ENCODE results near the gene CD320.

DNA sequence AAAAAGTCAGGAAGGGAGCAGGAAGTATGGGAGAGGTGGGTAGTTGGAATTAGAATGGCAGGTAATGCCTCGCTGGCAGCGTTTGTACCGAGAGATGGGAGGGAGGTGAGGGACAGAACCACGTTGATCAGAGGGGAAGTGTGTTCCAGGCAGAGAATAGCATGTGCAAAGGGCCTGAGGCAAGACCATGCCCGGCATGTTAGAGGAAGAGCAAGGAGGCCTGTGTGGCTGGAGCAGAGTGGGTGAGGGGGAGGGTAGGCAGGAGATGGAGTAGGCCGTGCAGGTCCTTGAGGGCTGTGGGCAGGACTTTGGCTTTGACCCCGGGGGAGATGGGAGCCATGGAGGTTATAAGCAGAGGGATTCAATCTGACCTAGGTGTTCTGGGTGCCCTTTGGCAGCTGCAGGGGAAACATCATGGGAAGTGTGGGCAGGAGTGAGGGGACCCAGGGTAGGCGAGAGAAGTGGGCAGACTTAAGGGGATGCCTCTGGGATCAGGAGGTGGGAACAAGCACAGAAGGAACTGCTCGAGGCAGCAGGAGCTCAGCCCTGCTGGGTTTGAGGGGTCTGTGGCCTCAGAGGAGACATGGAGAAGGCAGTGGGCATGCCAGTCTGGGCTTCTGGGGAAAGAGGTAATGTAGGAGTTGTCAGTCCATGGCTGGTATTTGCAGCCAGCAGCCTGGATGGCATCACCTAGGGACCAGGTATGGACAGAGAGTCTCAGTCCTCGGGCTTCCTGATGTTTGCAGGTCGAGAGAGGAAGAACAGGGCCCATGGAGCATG lies 48.8 kb downstream of the CD320 start:
- TF ChIP-seq, protein P1, sequence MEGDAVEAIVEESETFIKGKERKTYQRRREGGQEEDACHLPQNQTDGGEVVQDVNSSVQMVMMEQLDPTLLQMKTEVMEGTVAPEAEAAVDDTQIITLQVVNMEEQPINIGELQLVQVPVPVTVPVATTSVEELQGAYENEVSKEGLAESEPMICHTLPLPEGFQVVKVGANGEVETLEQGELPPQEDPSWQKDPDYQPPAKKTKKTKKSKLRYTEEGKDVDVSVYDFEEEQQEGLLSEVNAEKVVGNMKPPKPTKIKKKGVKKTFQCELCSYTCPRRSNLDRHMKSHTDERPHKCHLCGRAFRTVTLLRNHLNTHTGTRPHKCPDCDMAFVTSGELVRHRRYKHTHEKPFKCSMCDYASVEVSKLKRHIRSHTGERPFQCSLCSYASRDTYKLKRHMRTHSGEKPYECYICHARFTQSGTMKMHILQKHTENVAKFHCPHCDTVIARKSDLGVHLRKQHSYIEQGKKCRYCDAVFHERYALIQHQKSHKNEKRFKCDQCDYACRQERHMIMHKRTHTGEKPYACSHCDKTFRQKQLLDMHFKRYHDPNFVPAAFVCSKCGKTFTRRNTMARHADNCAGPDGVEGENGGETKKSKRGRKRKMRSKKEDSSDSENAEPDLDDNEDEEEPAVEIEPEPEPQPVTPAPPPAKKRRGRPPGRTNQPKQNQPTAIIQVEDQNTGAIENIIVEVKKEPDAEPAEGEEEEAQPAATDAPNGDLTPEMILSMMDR (IDR thresholded peaks at IDR 0.05) = no peak
- no peak for TF ChIP-seq POLR2A (IDR thresholded peaks at IDR 0.05)
